Mesenchymal stem cell (in vitro differentiated cells and primary cell): Measurements from ENCODE around the gene ACTR2.

ENCODE experiments used
- DNase-seq: peaks from one replicate; pipeline ENCODE4 v3.0.0-alpha.2; 2013
- H2AFZ ChIP-seq: one replicate; pipeline ENCODE4 v1.6.1; 2013; ENCODE audit warnings: low read depth, mild to moderate bottlenecking, control low read depth, inconsistent platforms, low read length, moderate library complexity
- H2AK5ac ChIP-seq: 2 replicates; pipeline ENCODE4 v1.6.1; 2013; ENCODE audit warnings: low read length, moderate library complexity, mild to moderate bottlenecking, inconsistent platforms; ENCODE audit not compliant: severe bottlenecking
- H2BK120ac ChIP-seq: one replicate; pipeline ENCODE4 v1.6.1; 2013; ENCODE audit warnings: low read depth, mild to moderate bottlenecking, inconsistent platforms, low read length, moderate library complexity
- H2BK12ac ChIP-seq, 2 experiments: one replicate each; pipeline ENCODE4 v1.6.1; 2013; ENCODE audit warnings: inconsistent platforms in 2 of 2, low read length in 2 of 2, mild to moderate bottlenecking in 2 of 2, moderate library complexity in 2 of 2, control low read depth in 1 of 2
- H2BK15ac ChIP-seq: one replicate; pipeline ENCODE4 v1.6.1; 2013; ENCODE audit warnings: mild to moderate bottlenecking, low read depth, inconsistent platforms; ENCODE audit not compliant: poor library complexity, severe bottlenecking
- H2BK5ac ChIP-seq: 2 replicates; pipeline ENCODE4 v1.6.1; 2013; ENCODE audit warnings: low read depth, mild to moderate bottlenecking, low read length, control low read depth, inconsistent platforms; ENCODE audit not compliant: poor library complexity, severe bottlenecking
- H3K14ac ChIP-seq, 2 experiments: one replicate each; pipeline ENCODE4 v1.6.1; 2013; ENCODE audit warnings: inconsistent platforms in 2 of 2, low read length in 2 of 2, control low read depth in 1 of 2, mild to moderate bottlenecking in 1 of 2, moderate library complexity in 1 of 2
- H3K18ac ChIP-seq, 2 experiments: one replicate each; pipeline ENCODE4 v1.6.1; 2013; ENCODE audit warnings: inconsistent platforms in 2 of 2, low read length in 2 of 2, control low read depth in 1 of 2, low read depth in 1 of 2, mild to moderate bottlenecking in 1 of 2
- H3K23ac ChIP-seq, 2 experiments: one replicate each; pipeline ENCODE4 v1.6.1; 2013; ENCODE audit warnings: inconsistent platforms in 2 of 2, low read length in 2 of 2, mild to moderate bottlenecking in 2 of 2, moderate library complexity in 2 of 2, control low read depth in 1 of 2
- H3K27ac ChIP-seq: 2 replicates; pipeline ENCODE4 v1.5.1; 2013; ENCODE audit warnings: mild to moderate bottlenecking, moderate library complexity, low read length, control low read depth, inconsistent platforms; ENCODE audit not compliant: poor library complexity, severe bottlenecking
- H3K27me3 ChIP-seq, 2 experiments: 2 replicates each; pipeline versions ENCODE4 v1.6.1 to v1.7.0; 2013; ENCODE audit warnings: low read length in 2 of 2, mild to moderate bottlenecking in 2 of 2, moderate library complexity in 2 of 2, control low read depth in 1 of 2, inconsistent platforms in 1 of 2; ENCODE audit not compliant: control insufficient read depth in 1 of 2, insufficient read depth in 1 of 2
- H3K36me3 ChIP-seq, 2 experiments: 2 replicates each; pipeline versions ENCODE4 v1.6.1 to v1.7.0; 2013; ENCODE audit warnings: low read length in 2 of 2, control low read depth in 1 of 2, inconsistent platforms in 1 of 2, low read depth in 1 of 2, mild to moderate bottlenecking in 1 of 2; ENCODE audit not compliant: insufficient read depth in 2 of 2, control insufficient read depth in 1 of 2
- H3K4ac ChIP-seq, 2 experiments: one replicate each; pipeline ENCODE4 v1.6.1; 2013; ENCODE audit warnings: inconsistent platforms in 2 of 2, low read length in 2 of 2, mild to moderate bottlenecking in 2 of 2, moderate library complexity in 2 of 2, control low read depth in 1 of 2, low read depth in 1 of 2
- H3K4me1 ChIP-seq: 2 replicates; pipeline ENCODE4 v1.6.1; 2013; ENCODE audit warnings: low read depth, low read length, control low read depth; ENCODE audit not compliant: control insufficient read depth, insufficient read depth
- H3K4me2 ChIP-seq: 2 replicates; pipeline ENCODE4 v1.6.1; 2013; ENCODE audit warnings: low read length, mild to moderate bottlenecking, inconsistent platforms; ENCODE audit not compliant: poor library complexity, severe bottlenecking
- H3K4me3 ChIP-seq, 2 experiments: 2 replicates each; pipeline versions ENCODE4 v1.5.1 to v1.7.0; 2013; ENCODE audit warnings: low read length in 2 of 2, mild to moderate bottlenecking in 2 of 2, control low read depth in 1 of 2, low read depth in 1 of 2; ENCODE audit not compliant: insufficient read depth in 1 of 2
- H3K79me1 ChIP-seq: replicated peaks from 2 replicates; pipeline ENCODE4 v1.6.1; 2013; ENCODE audit warnings: mild to moderate bottlenecking, control low read depth, low read length, inconsistent platforms; ENCODE audit not compliant: poor library complexity, severe bottlenecking
- H3K9ac ChIP-seq: 2 replicates; pipeline ENCODE4 v1.7.0; 2013; ENCODE audit warnings: mild to moderate bottlenecking, low read length, moderate library complexity
- H3K9me3 ChIP-seq: 2 replicates; pipeline ENCODE4 v1.7.0; 2013; ENCODE audit warnings: mild to moderate bottlenecking, low read length; ENCODE audit not compliant: control insufficient read depth
- H4K8ac ChIP-seq: one replicate; pipeline ENCODE4 v1.6.1; 2013; ENCODE audit warnings: inconsistent platforms, mild to moderate bottlenecking, low read length, moderate library complexity
- H4K91ac ChIP-seq: one replicate; pipeline ENCODE4 v1.6.1; 2013; ENCODE audit warnings: mild to moderate bottlenecking, low read length, inconsistent platforms
- WGBS: methylation state at CpG from one replicate; pipeline ENCODE4 v1.1.7; 2013; ENCODE audit warnings: mixed read lengths; 5-methylcytosine and 5-hydroxymethylcytosine counted together

The ACTR2 gene

GRCh38 chr2:65292106-65292400 lies 64.4 kb downstream of the ACTR2 start:
- no peaks in the 10 kb centered on the region for H3K9me3 ChIP-seq
- H3K79me1 ChIP-seq = no peaks in the 10 kb centered on the region
- no peak overlapping the region for H3K4me2 ChIP-seq
- H3K23ac ChIP-seq = no peak overlapping the region
- no peak overlapping the region for H3K14ac ChIP-seq
- peak overlapping the region in 1 of 2 experiments; percentile 89 for H3K18ac ChIP-seq
- H2AK5ac ChIP-seq = no peak overlapping the region
- no peak overlapping the region for H4K8ac ChIP-seq
- no peaks in the 10 kb centered on the region for H3K4me1 ChIP-seq
- peak overlapping the region in 1 of 2 experiments; percentile 32 for H3K4me3 ChIP-seq
- no peaks in the 10 kb centered on the region for H3K36me3 ChIP-seq
- WGBS = 97% methylated on average over 3 of the region's 3 CpGs
- H3K27me3 ChIP-seq = no peaks in the 10 kb centered on the region
- no peak for DNase-seq
- H4K91ac ChIP-seq = no peak overlapping the region
- no peak overlapping the region for H2BK120ac ChIP-seq
- no peak overlapping the region for H2BK15ac ChIP-seq
- peak overlapping the region in 1 of 2 experiments; percentile 80 for H2BK12ac ChIP-seq
- no peak overlapping the region for H2BK5ac ChIP-seq
- no peak overlapping the region for H3K4ac ChIP-seq
- H2AFZ ChIP-seq = no peak overlapping the region
- no peak overlapping the region for H3K27ac ChIP-seq
- H3K9ac ChIP-seq = no peak overlapping the region

DNA sequence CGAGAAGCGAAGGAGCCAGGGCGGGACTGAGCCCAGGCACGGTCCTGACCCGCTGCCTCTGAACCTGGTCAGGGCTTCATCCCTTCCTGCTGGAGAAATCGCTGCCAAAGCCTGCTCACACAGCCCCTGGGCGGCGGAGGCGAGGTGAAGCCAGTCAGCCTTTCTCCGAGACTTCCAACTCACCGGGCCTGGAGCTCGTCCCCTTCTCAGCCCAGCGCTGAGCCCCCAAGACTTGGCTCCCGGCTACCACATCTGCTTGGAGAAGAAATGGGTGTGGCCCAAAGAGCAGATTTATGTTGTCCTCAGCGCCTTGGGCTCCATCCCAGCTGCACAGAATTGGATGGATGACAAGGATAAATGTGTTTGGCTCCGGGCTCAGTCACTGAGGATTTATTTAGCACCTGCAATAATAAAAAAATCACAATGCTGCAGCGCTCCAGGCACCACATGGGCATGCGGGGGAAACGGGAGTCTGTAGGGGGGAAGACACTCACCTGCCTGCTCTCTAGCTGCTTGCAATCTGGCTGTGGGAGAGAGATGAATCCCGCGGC lies 64.9 kb downstream of the ACTR2 start:
- H4K91ac ChIP-seq = no peak overlapping the region
- no peak overlapping the region for H3K9ac ChIP-seq
- no peak overlapping the region for H3K27ac ChIP-seq
- H2AFZ ChIP-seq = no peak overlapping the region
- H3K4me2 ChIP-seq = no peak overlapping the region
- peak overlapping the region in 1 of 2 experiments; percentile 32 for H3K4me3 ChIP-seq
- DNase-seq = no peak
- WGBS = 86% methylated on average over 21 of the region's 21 CpGs
- H3K4me1 ChIP-seq = no peaks in the 10 kb centered on the region
- H3K23ac ChIP-seq = no peak overlapping the region
- no peaks in the 10 kb centered on the region for H3K36me3 ChIP-seq
- no peak overlapping the region for H2BK5ac ChIP-seq
- H3K14ac ChIP-seq = no peak overlapping the region
- H3K9me3 ChIP-seq = no peaks in the 10 kb centered on the region
- H3K4ac ChIP-seq = no peak overlapping the region
- peak overlapping the region in 1 of 2 experiments; percentile 80 for H2BK12ac ChIP-seq
- H3K79me1 ChIP-seq = no peaks in the 10 kb centered on the region
- H2AK5ac ChIP-seq = no peak overlapping the region
- H2BK15ac ChIP-seq = peak overlapping the region; percentile 17
- H4K8ac ChIP-seq = peak overlapping the region; percentile 27
- H2BK120ac ChIP-seq = no peak overlapping the region
- H3K18ac ChIP-seq = peak overlapping the region in 1 of 2 experiments; percentile 89
- H3K27me3 ChIP-seq = no peaks in the 10 kb centered on the region

DNA sequence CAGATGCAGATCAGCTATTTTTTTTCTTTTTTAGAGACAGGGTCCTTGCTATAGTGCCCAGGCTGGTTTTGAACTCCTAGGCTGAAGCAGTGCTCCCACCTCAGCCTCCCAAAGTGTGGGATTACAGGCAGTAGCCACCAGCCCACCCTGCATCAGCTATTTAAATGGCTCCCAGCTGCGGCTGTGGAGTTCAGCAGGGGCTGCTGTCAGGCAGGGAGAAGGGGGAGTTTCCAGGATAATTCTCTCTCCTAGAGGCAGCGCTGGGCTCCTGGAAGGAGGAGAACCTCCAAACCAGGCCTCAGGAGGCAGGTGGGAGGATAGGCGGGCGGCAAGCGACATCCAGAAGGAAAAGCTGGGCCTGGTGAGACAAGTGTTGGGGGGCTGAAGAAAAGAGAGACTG lies 65.7 kb downstream of the ACTR2 start:
- Histone ChIP-seq H2BK5ac (no peak overlapping the region), H3K36me3 (no peaks in the 10 kb centered on the region), H3K18ac (peak overlapping the region in 1 of 2 experiments; percentile 38), H3K23ac (no peak overlapping the region), H2BK120ac (no peak overlapping the region), H3K9me3 (no peaks in the 10 kb centered on the region), H2BK15ac (no peak overlapping the region), H3K4me1 (no peaks in the 10 kb centered on the region), H3K4me3 (no peak overlapping the region), H3K4ac (no peak overlapping the region), H3K4me2 (no peak overlapping the region), H4K8ac (peak overlapping the region; percentile 66), H2AFZ (no peak overlapping the region), H3K27ac (no peak overlapping the region), H2BK12ac (peak overlapping the region; percentile 57 to 79), H4K91ac (peak overlapping the region; percentile 7), H3K79me1 (no peaks in the 10 kb centered on the region), H3K27me3 (no peaks in the 10 kb centered on the region), H3K9ac (no peak overlapping the region), H2AK5ac (no peak overlapping the region), H3K14ac (no peak overlapping the region)
- DNase-seq = no peak
- 91% methylated on average over 5 of the region's 5 CpGs for WGBS

DNA sequence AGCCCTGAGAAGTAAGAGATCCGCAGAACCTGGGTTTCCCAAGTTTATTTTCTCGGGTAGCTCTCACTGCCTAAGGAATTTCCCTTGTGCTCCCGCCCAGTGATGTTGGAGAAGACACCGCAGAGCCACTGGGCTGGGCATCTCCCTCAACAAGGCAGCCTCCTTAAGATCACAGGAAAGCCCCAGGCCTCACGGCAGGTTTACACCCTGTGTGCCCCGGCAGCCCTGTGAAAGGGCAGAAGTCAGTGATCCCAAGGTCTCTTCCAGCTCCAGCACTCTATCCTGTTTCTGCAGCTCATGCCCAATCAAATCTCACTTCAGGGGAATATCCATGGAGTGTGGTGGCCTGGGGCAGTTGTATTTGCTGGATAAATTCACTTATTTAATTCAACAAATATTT lies 66.5 kb downstream of the ACTR2 start:
- Histone ChIP-seq H3K23ac (no peak overlapping the region), H3K4me1 (no peaks in the 10 kb centered on the region), H3K4ac (no peak overlapping the region), H3K36me3 (no peaks in the 10 kb centered on the region), H2BK5ac (no peak overlapping the region), H3K18ac (peak overlapping the region in 1 of 2 experiments; percentile 16), H4K8ac (no peak overlapping the region), H3K27me3 (no peaks in the 10 kb centered on the region), H2AFZ (no peak overlapping the region), H2AK5ac (no peak overlapping the region), H2BK15ac (no peak overlapping the region), H3K9me3 (no peaks in the 10 kb centered on the region), H3K27ac (no peak overlapping the region), H3K4me2 (no peak overlapping the region), H3K9ac (no peak overlapping the region), H4K91ac (no peak overlapping the region), H3K14ac (no peak overlapping the region), H2BK120ac (no peak overlapping the region), H3K4me3 (no peak overlapping the region), H2BK12ac (no peak overlapping the region), H3K79me1 (no peaks in the 10 kb centered on the region)
- DNase-seq = no peak
- 78% methylated on average over 4 of the region's 6 CpGs for WGBS
